HG03432 (cell line): ENCODE results near the gene GPR78.
A peak's percentile ranks its signal among the peaks of the same experiment; 100 is the strongest.
"Not testable (repeated sequence)": the region's sequence is repeated elsewhere in the genome, so short reads cannot be mapped to it uniquely, and the experiment has no call there.

Experiments
- ATAC-seq: cut with Tn5 transposase; IDR thresholded peaks from one replicate; pipeline ENCODE4 v1.9.1; 2021; ENCODE audit warnings: mild to moderate bottlenecking, moderate library complexity; ENCODE audit not compliant: unreplicated experiment

The GPR78 gene

GRCh38 chr4:8613421-8614364, 33.5 kb downstream of the GPR78 start:
- no peak for ATAC-seq

- ATAC-seq: no peak
Measured at GRCh38 chr4:8614365-8615193, 34.4 kb downstream of the GPR78 start.

- no peak for ATAC-seq
Measured at GRCh38 chr4:8615366-8615765, 35.2 kb downstream of the GPR78 start.

- ATAC-seq: no peak
Measured at GRCh38 chr4:8615921-8616787, 36.0 kb downstream of the GPR78 start.

- ATAC-seq: no peak
Measured at GRCh38 chr4:8616831-8617230, 36.6 kb downstream of the GPR78 start.

- no peak for ATAC-seq
Measured at GRCh38 chr4:8617486-8618040, 37.4 kb downstream of the GPR78 start.

GRCh38 chr4:8618421-8618820, 38.2 kb downstream of the GPR78 start:
- ATAC-seq: no peak

GRCh38 chr4:8618961-8619720, 38.9 kb downstream of the GPR78 start:
- no peak for ATAC-seq

GRCh38 chr4:8621135-8621534, 40.9 kb downstream of the GPR78 start:
- not testable (repeated sequence) for ATAC-seq

GRCh38 chr4:8624601-8625272, 44.5 kb downstream of the GPR78 start:
- peak; percentile 45 for ATAC-seq

- ATAC-seq: not testable (repeated sequence)
Measured at GRCh38 chr4:8630240-8630905, 50.2 kb downstream of the GPR78 start.

- ATAC-seq: not testable (repeated sequence)
Measured at GRCh38 chr4:8631896-8632295, 51.7 kb downstream of the GPR78 start.

GRCh38 chr4:8634773-8635172, 54.6 kb downstream of the GPR78 start:
- not testable (repeated sequence) for ATAC-seq

GRCh38 chr4:8635897-8636554, 55.8 kb downstream of the GPR78 start:
- ATAC-seq: peak; percentile 48
